ENCODE data around the gene SLC22A12. TPM values are rescaled to one million over a fixed set of nuclear protein-coding genes. Genes with fewer than 3 reads are reported as not detected.

Gene SLC22A12
- total RNA-seq, 1 donor from 2014 or later: not detected

- no peak overlapping the region for H3K4me3 ChIP-seq (ENCODE audit: low read depth, low read length)
- no peak for DNase-seq (ENCODE audit: low read depth)
- TF ChIP-seq CTCF (conservative IDR thresholded peaks at IDR 0.05; ENCODE audit: low read depth, low read length): no peak
These were observed 4.7 kb upstream of the SLC22A12 start for GRCh38 chr11:64586366-64586765.

GRCh38 chr11:64588701-64589100 is 2.3 kb upstream of the SLC22A12 start:
- DNase-seq (ENCODE audit: low read depth): no peak
- TF ChIP-seq CTCF (conservative IDR thresholded peaks at IDR 0.05; ENCODE audit: low read depth, low read length): no peak
- H3K4me3 ChIP-seq (ENCODE audit: low read depth, low read length): no peak overlapping the region

GRCh38 chr11:64591257-64592233 is 525 bp downstream of the SLC22A12 start:
- H3K4me3 ChIP-seq (ENCODE audit: low read depth, low read length): no peak overlapping the region
- TF ChIP-seq CTCF (conservative IDR thresholded peaks at IDR 0.05; ENCODE audit: low read depth, low read length): no peak
- no peak for DNase-seq (ENCODE audit: low read depth)

- no peak for DNase-seq (ENCODE audit: low read depth)
- no peak overlapping the region for H3K4me3 ChIP-seq (ENCODE audit: low read depth, low read length)
- TF ChIP-seq CTCF (conservative IDR thresholded peaks at IDR 0.05; ENCODE audit: low read depth, low read length): no peak
These were observed 1.2 kb downstream of the SLC22A12 start for GRCh38 chr11:64592234-64592615.

GRCh38 chr11:64592656-64593055 is 1.6 kb downstream of the SLC22A12 start:
- no peak overlapping the region for H3K4me3 ChIP-seq (ENCODE audit: low read depth, low read length)
- no peak for DNase-seq (ENCODE audit: low read depth)
- TF ChIP-seq CTCF (conservative IDR thresholded peaks at IDR 0.05; ENCODE audit: low read depth, low read length): no peak

- H3K4me3 ChIP-seq (ENCODE audit: low read depth, low read length): no peak overlapping the region
- no peak for DNase-seq (ENCODE audit: low read depth)
- no peak for TF ChIP-seq CTCF (conservative IDR thresholded peaks at IDR 0.05; ENCODE audit: low read depth, low read length)
These were observed 2.4 kb downstream of the SLC22A12 start for GRCh38 chr11:64593156-64594105.

Data from epithelial cell of proximal tubule (primary cell).